A549 (cell line): ENCODE data around the gene ELF5. TPM values are rescaled to one million over a fixed set of nuclear protein-coding genes. Genes with fewer than 3 reads are reported as not detected.
A peak's percentile ranks its signal among the peaks of the same experiment; 100 is the strongest.

Source experiments
- ATAC-seq, 2 experiments: fragments of 200-7000 bp in 1 of 2; fragments of >200 bp in 1 of 2; cut with Nextera tagmentation in 1 of 2; cut with Tn5 transposase in 1 of 2; 3 replicates each; pipeline versions ENCODE4 v1.8.0 to v1.9.1; 2018 to 2020; ENCODE audit warnings: mild to moderate bottlenecking in 1 of 2, moderate library complexity in 1 of 2
- CTCF ChIA-PET: fragments of 300-600 bp; sonication (Branson Sonifier 250); formaldehyde crosslinking; extraction: SDS; loops from one replicate; lab custom pipeline; 2021; ENCODE audit warnings: antibody characterized with exemption, inconsistent platforms; lab: Yijun Ruan, JAX
- POLR2A ChIA-PET: fragments of 350-600 bp; formaldehyde crosslinking; extraction: SDS; loops from one replicate; lab custom pipeline; 2021; ENCODE audit warnings: antibody characterized with exemption, inconsistent platforms; lab: Yijun Ruan, JAX
- DNase-seq, 2 experiments: peaks; one replicate each; pipeline versions ENCODE4 v3.0.0 to v3.0.0-alpha.2; 2011 to 2016; ENCODE audit warnings: low read depth in 1 of 2, low spot score in 1 of 2
- FAIRE-seq: peaks from 2 replicates; lab custom pipeline; 2011; peaks lifted over from hg19 to GRCh38; lab: Jason Lieb, UNC
- H3K27ac ChIP-seq, 2 experiments: fragments of >200 bp; sonication (Bioruptor Twin); formaldehyde crosslinking; 3 replicates each; pipeline ENCODE4 v1.5.1; 2016 to 2017
- H3K4me1 ChIP-seq: fragments of >200 bp; sonication (Bioruptor Twin); formaldehyde crosslinking; 3 replicates; pipeline ENCODE4 v1.6.1; 2016
- H3K4me2 ChIP-seq: fragments of >200 bp; sonication (Bioruptor Twin); formaldehyde crosslinking; 3 replicates; pipeline ENCODE4 v1.6.1; 2016
- H3K4me3 ChIP-seq: fragments of >200 bp; sonication (Bioruptor Twin); formaldehyde crosslinking; 3 replicates; pipeline ENCODE4 v1.5.1; 2016
- H3K9me3 ChIP-seq: fragments of >200 bp; sonication (Bioruptor Twin); formaldehyde crosslinking; 3 replicates; pipeline ENCODE4 v1.6.1; 2016
- CHD2 ChIP-seq: fragments of 150-350 bp; IDR thresholded peaks from 2 replicates; pipeline ENCODE4 v1.6.1; 2014; ENCODE audit warnings: low read length; ENCODE audit not compliant: partially characterized antibody
- EHMT2 ChIP-seq: fragments of 200-600 bp; sonication (generic); IDR thresholded peaks from 2 replicates; pipeline ENCODE4 v1.6.1; 2016; ENCODE audit warnings: antibody characterized with exemption, low read depth, mild to moderate bottlenecking, moderate library complexity
- FOSB ChIP-seq: fragments of 250-450 bp; sonication (Bioruptor Pico); IDR thresholded peaks from 2 replicates; pipeline ENCODE4 v1.5.0; 2020; ENCODE audit warnings: mild to moderate bottlenecking, moderate library complexity
- HMGXB4 ChIP-seq: fragments of 250-450 bp; sonication (Bioruptor Pico); IDR thresholded peaks from 2 replicates; pipeline ENCODE4 v1.5.0; 2021; ENCODE audit warnings: mild to moderate bottlenecking, moderate library complexity, borderline replicate concordance
- HOXB5 ChIP-seq: fragments of 250-450 bp; sonication (Bioruptor Pico); IDR thresholded peaks from 2 replicates; pipeline ENCODE4 v1.5.0; 2020; ENCODE audit warnings: mild to moderate bottlenecking, moderate library complexity
- KDM5A ChIP-seq: fragments of 200-600 bp; sonication (generic); IDR thresholded peaks from 2 replicates; pipeline ENCODE4 v1.6.1; 2016; ENCODE audit warnings: antibody characterized with exemption, mild to moderate bottlenecking
- MAX ChIP-seq: IDR thresholded peaks from 2 replicates; pipeline ENCODE4 v1.6.1; 2012
- MYC ChIP-seq: IDR thresholded peaks from 2 replicates; pipeline ENCODE4 v1.6.1; 2012; ENCODE audit warnings: mild to moderate bottlenecking, inconsistent platforms, low read length, improper control_type of control experiment, borderline replicate concordance
- NPAS2 ChIP-seq: fragments of 250-450 bp; sonication (Bioruptor Pico); IDR thresholded peaks from 2 replicates; pipeline ENCODE4 v1.8.0; 2022; ENCODE audit warnings: mild to moderate bottlenecking, moderate library complexity, borderline replicate concordance
- PHF8 ChIP-seq: fragments of 200-600 bp; sonication (generic); IDR thresholded peaks from 2 replicates; pipeline ENCODE4 v1.6.1; 2016; ENCODE audit warnings: low read depth, mild to moderate bottlenecking, antibody characterized with exemption, moderate library complexity, borderline replicate concordance
- POLR2A ChIP-seq: IDR thresholded peaks from 2 replicates; pipeline ENCODE4 v1.6.1; 2012; ENCODE audit warnings: mild to moderate bottlenecking, low read length
- RAD21 ChIP-seq, 2 experiments: fragments of >200 bp in 1 of 2; sonication (Bioruptor Twin) in 1 of 2; formaldehyde crosslinking in 1 of 2; IDR thresholded peaks in 1 of 2; conservative IDR thresholded peaks in 1 of 2; 2 replicates in 1 of 2; 3 replicates in 1 of 2; pipeline ENCODE4 v1.6.1; 2012 to 2018; ENCODE audit warnings: inconsistent platforms in 1 of 2
- RCOR1 ChIP-seq: fragments of 150-350 bp; IDR thresholded peaks from 2 replicates; pipeline ENCODE4 v1.6.1; 2014; ENCODE audit warnings: antibody characterized with exemption, low read length, low read depth
- TP53 ChIP-seq: fragments of 250-450 bp; sonication (Bioruptor Pico); IDR thresholded peaks from 2 replicates; pipeline ENCODE4 v1.5.0; 2021; ENCODE audit warnings: mild to moderate bottlenecking, moderate library complexity
- ZFP36 ChIP-seq: fragments of 450-650 bp; IDR thresholded peaks from 2 replicates; pipeline ENCODE4 v1.6.1; 2014; ENCODE audit warnings: borderline replicate concordance; ENCODE audit not compliant: partially characterized antibody
- ZSCAN20 ChIP-seq: fragments of 250-450 bp; sonication (Bioruptor Pico); IDR thresholded peaks from 2 replicates; pipeline ENCODE4 v1.8.0; 2022; ENCODE audit warnings: mild to moderate bottlenecking, moderate library complexity
- WGBS: methylation state at CpG from one replicate; pipeline ENCODE4 v1.1.6; 2017; ENCODE audit errors: missing lambda C conversion rate; 5-methylcytosine and 5-hydroxymethylcytosine counted together
- polyA plus RNA-seq, 4 experiments: library from polyadenylated mRNA; depleted of rRNA in 3 of 4; stranded (reverse); fragments of >200 nt; fragmentation: RNase III in 1 of 4; extraction: RNeasy Plus Mini Kit Qiagen cat#74134 plus additional on column Dnase treatment in 1 of 4; gene quantifications; 2 replicates in 3 of 4; 3 replicates in 1 of 4; pipeline ENCODE4 v1.2.3, GENCODE V29; 2011 to 2017

ELF5 gene
- polyA plus RNA-seq, 2 of the 4 experiments (the other 2 are of a cell fraction) = 0.04 TPM; not detected in 1

GRCh38 chr11:34521265-34521664, 7.7 kb upstream of the ELF5 start:
- DNase-seq = no peak
- ChIA-PET POLR2A (no interaction called here), CTCF (interaction anchor here (2.0 to 2.4 kb wide), 2 partner anchors 9 to 369 kb away, joined by 5 to 11 read pairs; partner anchors contain the start of gene ELF5)
- TF ChIP-seq EHMT2 = no peak
- no peak overlapping the region for H3K4me2 ChIP-seq
- H3K27ac ChIP-seq = no peak overlapping the region
- FAIRE-seq = no peak
- no peak for ATAC-seq
- H3K4me3 ChIP-seq = no peak overlapping the region
- no peaks in the 10 kb centered on the region for H3K4me1 ChIP-seq
- no peaks in the 10 kb centered on the region for H3K9me3 ChIP-seq

- Histone ChIP-seq H3K27ac (no peak overlapping the region), H3K4me1 (no peaks in the 10 kb centered on the region), H3K4me2 (no peak overlapping the region), H3K4me3 (no peak overlapping the region), H3K9me3 (no peaks in the 10 kb centered on the region)
- DNase-seq = no peak
- ATAC-seq = no peak
- FAIRE-seq = no peak
- TF ChIP-seq KDM5A = no peak
- TF ChIP-seq FOSB = no peak
- 83% methylated on average over 2 of the region's 2 CpGs for WGBS
- CTCF ChIA-PET = interaction anchor here (0.7 to 2.4 kb wide), 6 partner anchors 9 to 872 kb away, joined by 3 to 5 read pairs (median 3); no protein-coding TSS in a partner anchor
- POLR2A ChIA-PET = no interaction called here
These were observed 6.1 kb upstream of the ELF5 start for GRCh38 chr11:34519595-34520235.

GRCh38 chr11:34516247-34517040, 2.9 kb upstream of the ELF5 start:
- CTCF ChIA-PET = no interaction called here

GRCh38 chr11:34514597-34514996, 1.0 kb upstream of the ELF5 start:
- no peak for ATAC-seq
- no peaks in the 10 kb centered on the region for H3K9me3 ChIP-seq
- TF ChIP-seq POLR2A (no peak), ZSCAN20 (CRISPR knock-in tag) (no peak), MYC (no peak), KDM5A (no peak), NPAS2 (no peak), MAX (no peak), ZFP36 (no peak), HOXB5 (CRISPR knock-in tag) (no peak), RAD21 (conservative IDR thresholded peaks at IDR 0.05 in 1 of 2, IDR thresholded peaks at IDR 0.05 in 1 of 2) (no peak)
- TF ChIP-seq, all 56 proteins: peak for 0
- 85% methylated on average over 7 of the region's 7 CpGs for WGBS
- POLR2A ChIA-PET = no interaction called here
- no peak overlapping the region for H3K4me2 ChIP-seq
- CTCF ChIA-PET = interaction anchor here (1.0 to 4.8 kb wide), 11 partner anchors 11 to 412 kb away, joined by 3 to 89 read pairs (median 18); no protein-coding TSS in a partner anchor
- FAIRE-seq (no peak), DNase-seq (no peak)
- H3K4me3 ChIP-seq = no peak overlapping the region
- H3K4me1 ChIP-seq = no peaks in the 10 kb centered on the region
- H3K27ac ChIP-seq = peak overlapping the region in 1 of 2 experiments; percentile 38; a peak in 2 of 6 replicates

More at GRCh38 chr11:34516247-34517040, 2.9 kb upstream of the ELF5 start:
- H3K4me1 ChIP-seq = no peaks in the 10 kb centered on the region
- POLR2A ChIA-PET = no interaction called here
- H3K27ac ChIP-seq = no peak overlapping the region
- H3K9me3 ChIP-seq = no peaks in the 10 kb centered on the region
- DNase-seq = no peak
- H3K4me3 ChIP-seq = no peak overlapping the region
- no peak for FAIRE-seq
- no peak overlapping the region for H3K4me2 ChIP-seq
- WGBS = 49% methylated on average over 6 of the region's 6 CpGs
- TF ChIP-seq ZFP36 (no peak), NPAS2 (no peak), POLR2A (no peak), RCOR1 (no peak), PHF8 (no peak), CHD2 (no peak), HMGXB4 (CRISPR knock-in tag) (no peak), TP53 (CRISPR knock-in tag) (no peak)
- no peak for ATAC-seq
